Frontal cortex (tissue), 4 donors: Measurements from ENCODE around the gene FLACC1. TPM values are rescaled to one million over a fixed set of nuclear protein-coding genes. Genes with fewer than 3 reads are reported as not detected.
"Not testable (repeated sequence)": the region's sequence is repeated elsewhere in the genome, so short reads cannot be mapped to it uniquely, and the experiment has no call there.

ENCODE experiments used
- DNase-seq, 2 donors: peaks; one replicate each; pipeline ENCODE4 v3.0.0; 2012; ENCODE audit warnings: low spot score in 2 of 2
- FAIRE-seq: peaks from 2 replicates; lab custom pipeline; 2012; peaks lifted over from hg19 to GRCh38; lab: Jason Lieb, UNC
- total RNA-seq: library from RNA; depleted of rRNA; stranded (reverse); fragments of >200 nt; gene quantifications from one replicate; pipeline ENCODE4 v1.2.3, GENCODE V29; 2014
- donor health status: control.
- donor health status: control.
- donor health status: control.

Gene FLACC1
- total RNA-seq, 1 donor from 2014 or later, result 2.4 TPM

DNA sequence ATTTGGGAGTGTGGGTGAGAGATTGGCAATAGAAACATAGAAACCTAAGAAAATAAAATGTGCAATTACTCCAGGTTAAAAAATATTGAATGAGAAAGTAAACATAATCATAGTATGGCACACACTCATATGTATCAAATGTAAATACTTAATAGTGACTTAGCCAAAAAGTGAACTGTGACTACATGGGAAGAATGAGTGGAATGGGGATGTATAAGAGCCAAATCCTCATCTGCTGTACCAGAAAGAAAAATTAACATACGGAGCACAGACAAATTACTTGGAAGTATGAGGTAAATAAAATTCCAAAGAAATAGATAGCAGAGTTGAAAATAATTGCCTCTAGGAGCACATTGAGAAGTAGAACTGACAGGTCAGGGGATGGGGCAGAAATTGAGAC lies 4.0 kb downstream of the FLACC1 start:
- FAIRE-seq (no peak), DNase-seq (no peak)

- no peak for DNase-seq
- no peak for FAIRE-seq
These were observed 6.3 kb downstream of the FLACC1 start for GRCh38 chr2:201350879-201351278.

DNA sequence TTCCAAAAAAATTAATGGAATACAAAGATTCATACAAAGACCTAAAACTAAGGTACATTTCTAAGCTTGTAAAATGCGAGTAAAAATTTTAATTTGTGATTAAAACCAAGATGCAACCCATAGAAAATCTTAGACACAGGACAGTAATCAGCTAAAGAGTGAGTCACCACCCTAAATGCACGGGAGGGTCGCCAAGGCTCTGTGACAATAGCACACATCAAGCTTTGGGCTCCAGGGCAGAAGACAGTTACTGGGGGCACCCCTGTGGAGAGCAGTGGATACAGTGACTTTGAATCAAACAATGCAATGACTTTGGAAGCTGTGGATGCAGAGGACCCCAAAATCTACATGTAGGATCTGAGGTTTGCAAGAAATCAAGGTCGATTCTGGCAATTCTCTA lies 7.5 kb downstream of the FLACC1 start:
- FAIRE-seq (no peak), DNase-seq (no peak)

DNA sequence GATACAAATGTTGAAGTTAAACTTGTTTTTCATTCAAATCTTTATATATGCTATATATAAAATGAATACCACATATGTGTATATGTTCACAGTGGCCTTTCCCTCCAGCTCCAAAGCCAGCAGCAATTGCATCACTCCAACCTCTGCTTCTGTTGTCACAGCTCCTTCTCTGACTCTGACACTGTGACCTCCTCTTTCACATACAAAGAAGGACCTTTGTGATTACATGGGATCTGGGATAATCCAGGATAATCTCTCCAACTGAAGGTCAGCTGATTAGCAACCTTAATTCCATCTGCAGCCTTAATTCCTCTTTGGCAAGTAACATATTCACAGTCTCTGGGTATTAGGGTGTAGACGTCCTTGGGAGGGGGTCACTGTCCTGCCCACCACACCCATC lies 8.4 kb downstream of the FLACC1 start:
- no peak for FAIRE-seq
- DNase-seq, result no peak

GRCh38 chr2:201347138-201347537 lies 10.0 kb downstream of the FLACC1 start:
- no peak for FAIRE-seq
- no peak for DNase-seq

- DNase-seq (no peak), FAIRE-seq (no peak)
These were observed 11.4 kb downstream of the FLACC1 start for GRCh38 chr2:201345625-201346213.

- no peak for FAIRE-seq
- no peak for DNase-seq
These were observed 12.3 kb downstream of the FLACC1 start for GRCh38 chr2:201344663-201345366.

GRCh38 chr2:201343559-201343958 lies 13.6 kb downstream of the FLACC1 start:
- DNase-seq (no peak), FAIRE-seq (no peak)

- DNase-seq (no peak), FAIRE-seq (no peak)
These were observed 14.2 kb downstream of the FLACC1 start for GRCh38 chr2:201342923-201343322.

DNA sequence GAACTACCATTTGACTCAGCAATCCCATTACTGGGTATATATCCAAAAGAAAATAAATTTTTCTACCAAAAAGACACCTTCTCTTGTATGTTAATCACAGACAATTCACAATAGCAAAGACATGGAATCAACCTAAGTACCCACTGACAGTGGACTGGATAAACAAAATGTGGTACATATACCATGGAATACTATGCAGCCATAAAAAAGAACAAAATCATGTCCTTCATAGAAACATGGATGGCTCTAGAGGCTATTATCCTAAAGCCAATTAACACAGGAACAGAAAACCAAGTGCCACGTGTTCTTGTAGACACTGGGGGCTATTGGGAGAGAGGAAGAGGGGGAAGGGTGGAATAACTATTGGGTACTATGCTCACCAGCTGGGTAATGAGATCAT lies 27.7 kb downstream of the FLACC1 start:
- FAIRE-seq, result no peak

DNA sequence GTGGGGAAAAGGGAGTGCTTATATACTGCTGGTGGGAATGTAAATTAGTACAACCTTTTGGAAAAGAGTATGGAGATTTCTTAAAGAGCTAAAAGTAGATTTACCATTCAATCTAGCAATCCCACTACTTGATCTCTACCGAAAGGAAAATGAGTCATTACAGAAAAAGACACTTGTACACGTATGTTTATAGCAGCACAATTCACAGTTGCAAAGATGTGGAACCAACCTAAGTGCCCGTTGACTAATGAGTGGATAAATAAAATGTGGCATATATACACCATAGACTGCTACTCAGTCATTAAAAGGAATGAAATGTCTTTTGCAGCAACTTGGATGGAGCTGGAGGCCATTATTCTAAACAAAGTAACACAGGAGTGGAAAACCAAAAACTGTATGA lies 29.5 kb downstream of the FLACC1 start:
- no peak for FAIRE-seq
- no peak for DNase-seq

More for the DNA sequence above, 27.7 kb downstream of the FLACC1 start:
- DNase-seq, result no peak

GRCh38 chr2:201322772-201323171 lies 34.4 kb downstream of the FLACC1 start:
- FAIRE-seq (peak; percentile 19), DNase-seq (no peak)

DNA sequence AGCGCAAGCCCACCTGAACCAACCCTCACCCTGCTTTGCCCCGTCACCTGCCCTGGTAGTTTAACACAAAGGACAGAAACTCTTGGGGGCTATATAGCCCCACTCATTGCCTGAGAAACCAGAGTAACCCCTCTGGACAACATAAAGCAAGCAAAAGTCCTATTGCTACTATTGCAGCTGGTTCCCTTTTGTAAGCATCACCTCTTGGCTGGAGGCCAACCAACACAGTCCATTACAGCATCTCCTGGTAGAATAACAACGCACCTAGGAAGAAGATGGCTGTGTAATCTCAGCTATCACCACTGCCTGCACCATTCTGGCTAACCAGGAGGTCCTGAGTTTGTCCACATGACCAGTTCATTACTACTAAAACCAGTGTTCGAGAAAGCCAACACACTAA lies 36.4 kb downstream of the FLACC1 start:
- FAIRE-seq (no peak), DNase-seq (no peak)

- DNase-seq, result no peak
- no peak for FAIRE-seq
These were observed 36.9 kb downstream of the FLACC1 start for GRCh38 chr2:201320257-201320656.

DNA sequence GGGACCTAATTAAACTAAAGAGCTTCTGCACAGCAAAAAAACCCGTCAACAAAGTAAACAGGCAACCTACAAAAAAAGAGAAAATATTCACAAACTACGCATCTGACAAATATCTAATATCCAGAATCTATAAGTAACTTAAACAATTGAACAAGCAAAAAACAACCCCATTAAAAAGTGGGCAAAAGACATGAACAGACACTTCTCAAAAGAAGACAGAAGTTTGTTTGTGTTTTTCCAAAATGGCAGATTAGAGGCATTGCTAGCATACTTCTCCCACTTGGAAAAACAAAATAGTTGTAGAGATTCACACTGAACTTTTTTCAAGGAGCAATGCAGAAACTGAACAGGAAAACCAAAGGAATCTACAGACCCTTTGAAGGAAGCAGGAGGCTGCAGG lies 37.6 kb downstream of the FLACC1 start:
- FAIRE-seq (no peak), DNase-seq (no peak)

DNA sequence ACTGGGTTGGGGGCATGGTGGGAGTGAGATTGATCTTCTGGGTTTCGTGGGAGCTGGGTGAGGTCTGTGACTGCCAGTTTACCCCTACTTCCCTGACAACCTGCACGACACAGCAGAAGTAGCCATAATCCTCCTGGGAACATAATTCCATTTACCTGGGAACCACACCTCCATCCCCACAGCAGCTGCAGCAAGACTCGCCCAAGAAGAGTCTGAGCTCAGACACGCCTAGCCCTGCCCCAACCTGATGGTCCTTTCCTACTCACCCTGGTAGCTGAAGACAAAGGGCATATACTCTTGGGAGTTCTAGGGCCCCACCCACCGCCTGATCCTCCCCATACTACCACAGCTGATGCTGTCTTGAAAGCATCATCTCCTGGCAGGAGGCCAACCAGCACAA lies 43.8 kb downstream of the FLACC1 start:
- DNase-seq, result no peak
- FAIRE-seq, result no peak

DNA sequence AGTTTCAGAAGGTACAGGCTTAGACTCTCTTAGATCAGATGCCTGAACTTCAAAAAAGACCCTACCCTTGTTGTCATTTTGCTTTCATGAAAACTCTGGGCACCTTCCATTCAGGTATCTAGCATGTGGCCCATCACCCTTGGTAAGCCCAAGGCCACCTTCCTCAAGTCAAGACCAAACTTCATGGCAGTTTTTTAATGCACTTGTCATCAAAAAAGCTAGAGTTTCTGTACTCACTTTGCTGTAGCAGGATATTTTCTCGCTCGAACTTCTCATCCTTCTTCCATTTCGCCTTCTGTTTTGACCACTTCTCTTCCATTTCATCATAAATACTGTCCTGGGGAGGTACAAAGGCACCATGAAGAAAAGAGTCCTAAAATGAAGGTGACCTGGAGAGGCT lies 48.2 kb downstream of the FLACC1 start:
- no peak for DNase-seq
- no peak for FAIRE-seq

DNA sequence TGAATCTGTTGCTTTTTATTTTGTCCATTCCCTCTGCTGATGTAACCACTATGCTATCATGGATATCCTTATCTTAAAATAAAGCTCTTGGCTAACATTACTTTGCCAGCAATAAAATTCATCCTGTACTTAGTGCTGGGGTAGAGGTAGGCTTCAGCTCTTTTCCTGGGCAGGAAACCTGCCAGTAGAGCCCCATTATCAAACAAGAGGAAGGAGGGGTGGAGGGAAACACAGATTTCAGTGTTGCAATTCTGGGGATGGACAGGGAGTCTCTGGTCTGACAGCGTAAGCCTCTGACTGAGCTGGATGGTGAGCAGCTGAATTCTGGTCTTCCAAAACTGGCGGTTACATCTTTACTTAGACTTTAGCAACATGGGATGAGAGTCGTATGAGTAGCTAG lies 49.3 kb downstream of the FLACC1 start:
- FAIRE-seq, result no peak
- DNase-seq, result no peak

DNA sequence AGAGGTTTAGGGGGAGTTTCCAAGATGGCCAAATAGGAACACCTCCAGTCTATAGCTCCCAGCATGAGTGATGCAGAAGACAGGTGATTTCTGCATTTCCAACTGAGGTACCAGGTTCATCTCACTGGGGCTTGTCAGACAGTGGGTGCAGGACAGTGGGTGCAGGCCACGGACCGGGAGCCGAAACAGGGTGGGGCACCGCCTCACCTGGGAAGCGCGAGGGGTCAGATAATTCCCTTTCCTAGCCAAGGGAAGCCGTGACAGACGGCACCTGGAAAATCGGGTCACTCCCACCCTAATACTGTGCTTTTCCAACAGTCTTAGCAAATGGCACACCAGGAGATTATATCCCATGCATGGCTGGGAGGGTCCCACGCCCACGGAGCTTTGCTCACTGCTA lies 57.2 kb downstream of the FLACC1 start:
- not testable (repeated sequence) for DNase-seq, FAIRE-seq

DNA sequence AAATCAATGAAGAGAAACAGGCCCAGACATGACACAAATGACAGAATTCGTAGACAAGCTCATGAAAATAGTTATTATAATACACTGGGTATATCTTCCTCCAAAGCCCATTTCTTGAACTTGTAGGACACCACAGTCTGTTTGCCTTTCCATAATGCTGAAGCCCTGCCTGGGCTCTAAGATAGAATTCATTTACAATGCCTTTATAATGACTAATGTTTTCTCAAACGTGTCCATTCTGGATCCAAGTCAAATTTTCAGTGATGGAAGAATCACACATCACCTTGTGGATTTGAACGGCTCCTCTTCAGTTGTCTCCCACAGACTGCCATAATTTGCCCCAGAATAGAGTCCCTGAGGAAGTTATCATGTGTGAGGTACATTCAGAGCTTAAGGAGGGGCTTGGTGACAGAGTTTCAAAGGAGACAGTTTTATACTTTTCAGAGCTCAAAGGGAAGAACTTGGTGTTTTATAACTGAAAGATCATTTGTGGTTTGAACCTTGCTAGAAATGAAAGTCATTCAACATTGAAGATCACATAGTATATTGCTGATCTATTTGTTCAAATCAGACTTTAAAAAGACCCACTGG lies 58.6 kb downstream of the FLACC1 start:
- no peak for FAIRE-seq
- no peak for DNase-seq

GRCh38 chr2:201290457-201291148 lies 66.5 kb downstream of the FLACC1 start:
- FAIRE-seq, DNase-seq: not testable (repeated sequence)
